NCI-H510A treated with DMSO at 0.1 percent for 48 hours (cell line): ENCODE measurements around the gene PARN.

Experiments used
- DNase-seq: peaks from one replicate; lab custom pipeline; 2025; lab: John Stamatoyannopoulos, UW

Gene PARN

GRCh38 chr16:14499110-14499509 is 130.9 kb downstream of the PARN start:
- DNase-seq, result no peak

- peak; percentile 60 for DNase-seq
These were observed 132.6 kb downstream of the PARN start for GRCh38 chr16:14497245-14498082.

- no peak for DNase-seq
These were observed 133.3 kb downstream of the PARN start for GRCh38 chr16:14496786-14497185.

GRCh38 chr16:14496047-14496770 is 133.9 kb downstream of the PARN start:
- no peak for DNase-seq

GRCh38 chr16:14495213-14496046 is 134.6 kb downstream of the PARN start:
- DNase-seq, result no peak

GRCh38 chr16:14494396-14494966 is 135.6 kb downstream of the PARN start:
- no peak for DNase-seq

GRCh38 chr16:14493791-14494190 is 136.3 kb downstream of the PARN start:
- DNase-seq, result no peak

- no peak for DNase-seq
These were observed 137.4 kb downstream of the PARN start for GRCh38 chr16:14492614-14493013.

GRCh38 chr16:14491861-14492529 is 138.1 kb downstream of the PARN start:
- no peak for DNase-seq

GRCh38 chr16:14490235-14490634 is 139.8 kb downstream of the PARN start:
- no peak for DNase-seq

- DNase-seq, result no peak
These were observed 140.6 kb downstream of the PARN start for GRCh38 chr16:14489460-14489859.

GRCh38 chr16:14487579-14487978 is 142.5 kb downstream of the PARN start:
- no peak for DNase-seq

GRCh38 chr16:14486520-14487303 is 143.3 kb downstream of the PARN start:
- DNase-seq, result peak; percentile 54

GRCh38 chr16:14485811-14486519 is 144.1 kb downstream of the PARN start:
- DNase-seq, result no peak

- DNase-seq, result no peak
These were observed 144.9 kb downstream of the PARN start for GRCh38 chr16:14485121-14485551.

- DNase-seq, result no peak
These were observed 146.2 kb downstream of the PARN start for GRCh38 chr16:14483819-14484385.

- DNase-seq, result no peak
These were observed 153.9 kb downstream of the PARN start for GRCh38 chr16:14476183-14476582.

GRCh38 chr16:14475370-14476139 is 154.5 kb downstream of the PARN start:
- peak; percentile 63 for DNase-seq

- no peak for DNase-seq
These were observed 156.6 kb downstream of the PARN start for GRCh38 chr16:14473488-14473887.
